GM19035 (cell line): Measurements from ENCODE around the gene SLC2A11.
A peak's percentile ranks its signal among the peaks of the same experiment; 100 is the strongest.
"Not testable (repeated sequence)": the region's sequence is repeated elsewhere in the genome, so short reads cannot be mapped to it uniquely, and the experiment has no call there.

ENCODE experiments used
- ATAC-seq: cut with Tn5 transposase; IDR thresholded peaks from one replicate; pipeline ENCODE4 v1.9.1; 2021; ENCODE audit not compliant: unreplicated experiment

The SLC2A11 gene

DNA sequence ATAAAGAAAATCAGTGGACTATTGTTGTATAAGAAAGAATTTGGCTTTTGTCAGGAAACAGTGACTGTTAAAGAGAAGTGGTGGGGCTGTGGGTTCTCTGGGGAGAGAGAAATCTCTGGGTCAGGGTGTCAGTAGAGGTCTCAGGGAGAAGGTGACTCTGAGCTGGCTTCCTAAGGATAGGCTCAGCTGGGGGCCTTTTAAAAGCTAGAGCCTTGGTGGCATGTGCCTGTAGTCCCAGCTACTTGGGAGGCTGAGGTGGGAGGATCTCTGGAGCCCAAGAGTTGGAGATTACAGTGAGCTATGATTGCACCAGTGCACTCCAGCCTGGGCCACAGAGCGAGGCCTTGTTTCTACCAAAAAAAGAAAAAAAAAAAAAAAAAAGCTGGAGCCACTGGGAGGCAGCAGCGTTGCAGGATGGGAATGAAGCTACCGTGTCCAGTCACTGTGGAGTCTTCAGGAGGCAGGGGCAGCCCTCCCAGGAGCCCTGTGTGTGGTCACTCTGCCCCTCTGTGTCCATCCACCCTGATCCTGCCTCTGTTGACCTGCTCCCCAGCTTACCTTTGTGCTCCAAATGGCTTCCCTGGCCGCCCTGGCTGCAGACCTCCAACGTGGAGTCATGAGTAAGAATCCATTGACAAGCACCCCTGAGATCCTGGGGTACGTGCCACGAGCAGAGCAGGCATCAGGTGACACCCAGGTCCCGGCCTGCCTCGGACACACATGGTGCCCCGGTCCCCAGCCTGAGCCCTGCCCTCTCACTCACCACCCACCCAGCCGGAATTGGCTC is 31.1 kb downstream of the SLC2A11 start:
- no peak for ATAC-seq

DNA sequence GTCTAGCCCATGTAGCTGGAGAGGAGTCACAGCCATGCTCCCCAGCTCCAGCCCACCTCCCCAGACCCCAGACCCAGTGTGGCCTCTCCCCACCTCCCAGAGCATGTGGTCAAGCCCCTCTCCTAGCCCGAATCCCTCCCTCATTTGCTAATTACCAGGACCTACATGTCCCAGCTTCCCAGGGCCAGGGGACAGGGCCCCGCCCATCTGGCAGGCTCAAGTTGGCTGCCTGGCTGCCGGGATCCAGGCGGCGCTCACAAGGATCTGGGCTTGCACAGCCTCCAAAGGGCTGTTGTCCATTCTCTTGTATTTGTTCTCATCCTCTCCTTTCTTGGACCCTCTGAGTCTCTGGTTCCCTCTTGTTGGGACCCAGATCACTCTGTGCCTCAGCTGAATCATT is 31.9 kb downstream of the SLC2A11 start:
- no peak for ATAC-seq

DNA sequence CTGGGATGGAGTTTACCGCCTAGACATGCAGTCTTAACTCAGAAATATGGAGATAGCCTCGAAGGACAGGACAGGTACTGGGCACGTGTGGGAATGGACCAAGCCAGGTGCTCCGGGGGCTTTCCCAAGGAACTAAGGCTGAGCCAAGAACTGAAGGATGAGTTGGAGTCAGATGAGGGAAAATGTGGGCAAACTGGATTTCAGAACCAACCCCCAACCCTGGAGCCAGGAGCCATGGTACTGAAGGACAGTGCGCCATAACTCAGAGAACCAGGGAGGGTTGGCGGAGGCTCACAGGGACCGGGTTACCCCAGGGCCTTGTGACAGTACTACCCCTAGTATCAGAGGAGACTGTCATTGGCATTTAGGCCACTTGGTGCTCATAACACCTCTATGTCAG is 34.1 kb downstream of the SLC2A11 start:
- no peak for ATAC-seq

DNA sequence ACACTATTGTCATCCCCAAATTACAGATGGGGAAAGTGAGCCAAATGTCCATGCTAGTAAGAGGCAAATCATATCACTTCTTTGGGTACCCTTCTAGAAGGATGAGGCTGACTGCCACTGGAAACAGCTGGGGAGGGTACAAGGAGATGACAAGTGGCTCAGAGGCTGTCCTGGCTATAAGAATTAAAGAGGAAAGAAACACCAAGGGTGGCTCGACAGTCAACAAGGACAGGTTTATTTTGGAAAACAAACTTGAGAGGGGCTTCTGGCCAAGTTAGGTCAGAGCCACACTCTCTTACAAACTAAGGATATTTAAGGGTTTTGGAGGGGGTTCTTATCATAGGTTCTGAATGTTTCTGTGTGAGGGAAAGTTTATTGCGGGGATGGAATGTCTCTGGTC is 34.5 kb downstream of the SLC2A11 start:
- ATAC-seq: no peak

DNA sequence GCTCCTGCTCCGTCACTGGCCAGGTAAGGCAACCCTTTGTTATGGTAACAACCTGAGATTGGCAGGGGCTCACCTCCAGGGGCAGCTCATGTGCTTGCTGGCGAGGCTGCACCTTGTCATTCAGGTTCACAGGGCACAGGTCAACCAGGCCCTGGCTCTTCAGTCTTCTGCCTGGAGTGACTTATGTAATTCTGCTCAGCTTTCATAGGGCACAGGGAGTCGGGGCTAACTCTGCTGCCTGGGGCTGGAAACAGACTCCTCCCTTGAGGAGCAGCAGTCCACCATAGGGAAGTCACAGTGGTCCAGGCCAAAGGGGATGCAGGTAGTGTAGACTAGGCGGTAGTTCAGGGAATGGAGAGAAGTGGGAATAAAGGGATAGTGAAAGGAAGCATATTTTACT is 35.0 kb downstream of the SLC2A11 start:
- ATAC-seq: no peak

DNA sequence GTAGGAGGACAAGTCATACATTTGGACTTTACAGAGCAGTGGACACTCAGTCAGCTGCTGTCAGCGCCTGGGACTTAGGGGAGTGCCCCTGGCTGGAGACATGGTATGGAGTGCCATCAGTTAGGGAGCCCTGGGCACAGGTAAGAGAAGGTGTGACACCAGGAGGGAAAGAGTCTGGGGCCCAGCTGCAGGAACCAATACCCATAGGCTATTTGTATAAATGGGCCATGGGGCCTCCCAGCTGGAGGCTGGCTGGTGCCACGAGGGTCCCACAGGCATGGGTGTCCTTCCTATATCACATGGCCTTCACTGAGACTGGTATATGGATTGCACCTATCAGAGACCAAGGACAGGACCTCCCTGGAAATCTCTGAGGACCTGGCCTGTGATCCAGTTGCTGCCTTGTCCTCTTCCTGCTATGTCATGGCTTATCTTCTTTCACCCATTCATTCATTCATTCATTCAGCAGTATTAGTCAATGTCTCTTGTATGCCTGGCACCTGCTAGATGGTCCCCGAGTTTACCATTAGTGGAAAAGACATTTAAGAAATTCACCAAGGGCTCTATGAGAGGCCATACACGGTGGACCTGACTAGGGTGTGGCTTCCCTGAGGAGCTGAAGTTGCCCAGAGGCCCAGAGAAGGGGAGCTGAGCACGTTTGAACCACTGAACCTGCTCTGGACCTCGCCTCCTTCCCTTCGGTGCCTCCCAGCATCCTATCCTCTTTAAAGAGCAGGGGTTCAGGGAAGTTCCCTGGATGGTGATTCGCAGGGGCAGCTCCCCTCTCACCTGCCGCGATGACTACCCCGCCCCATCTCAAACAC is 35.7 kb downstream of the SLC2A11 start:
- ATAC-seq: no peak

DNA sequence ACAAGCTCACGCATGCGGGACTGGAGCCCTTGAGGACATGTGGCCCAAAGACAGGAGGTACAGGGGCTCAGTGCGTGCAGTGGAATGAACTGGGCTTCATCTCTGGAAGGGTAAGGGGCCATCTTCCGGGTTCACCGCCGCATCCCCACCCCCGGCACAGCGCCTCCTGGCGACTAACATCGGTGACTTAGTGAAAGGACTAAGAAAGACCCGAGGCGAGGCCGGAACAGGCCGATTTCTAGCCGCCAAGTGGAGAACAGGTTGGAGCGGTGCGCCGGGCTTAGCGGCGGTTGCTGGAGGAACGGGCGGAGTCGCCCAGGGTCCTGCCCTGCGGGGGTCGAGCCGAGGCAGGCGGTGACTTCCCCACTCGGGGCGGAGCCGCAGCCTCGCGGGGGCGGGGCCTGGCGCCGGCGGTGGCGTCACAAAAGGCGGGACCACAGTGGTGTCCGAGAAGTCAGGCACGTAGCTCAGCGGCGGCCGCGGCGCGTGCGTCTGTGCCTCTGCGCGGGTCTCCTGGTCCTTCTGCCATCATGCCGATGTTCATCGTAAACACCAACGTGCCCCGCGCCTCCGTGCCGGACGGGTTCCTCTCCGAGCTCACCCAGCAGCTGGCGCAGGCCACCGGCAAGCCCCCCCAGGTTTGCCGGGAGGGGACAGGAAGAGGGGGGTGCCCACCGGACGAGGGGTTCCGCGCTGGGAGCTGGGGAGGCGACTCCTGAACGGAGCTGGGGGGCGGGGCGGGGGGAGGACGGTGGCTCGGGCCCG is 36.5 kb downstream of the SLC2A11 start, which contains the start of gene MIF:
TSS of gene MIF (plus strand) at position 439 of the 765 bp plus-strand sequence. CDS start at position 531, 92 bp downstream.
- peak; percentile 82 for ATAC-seq

DNA sequence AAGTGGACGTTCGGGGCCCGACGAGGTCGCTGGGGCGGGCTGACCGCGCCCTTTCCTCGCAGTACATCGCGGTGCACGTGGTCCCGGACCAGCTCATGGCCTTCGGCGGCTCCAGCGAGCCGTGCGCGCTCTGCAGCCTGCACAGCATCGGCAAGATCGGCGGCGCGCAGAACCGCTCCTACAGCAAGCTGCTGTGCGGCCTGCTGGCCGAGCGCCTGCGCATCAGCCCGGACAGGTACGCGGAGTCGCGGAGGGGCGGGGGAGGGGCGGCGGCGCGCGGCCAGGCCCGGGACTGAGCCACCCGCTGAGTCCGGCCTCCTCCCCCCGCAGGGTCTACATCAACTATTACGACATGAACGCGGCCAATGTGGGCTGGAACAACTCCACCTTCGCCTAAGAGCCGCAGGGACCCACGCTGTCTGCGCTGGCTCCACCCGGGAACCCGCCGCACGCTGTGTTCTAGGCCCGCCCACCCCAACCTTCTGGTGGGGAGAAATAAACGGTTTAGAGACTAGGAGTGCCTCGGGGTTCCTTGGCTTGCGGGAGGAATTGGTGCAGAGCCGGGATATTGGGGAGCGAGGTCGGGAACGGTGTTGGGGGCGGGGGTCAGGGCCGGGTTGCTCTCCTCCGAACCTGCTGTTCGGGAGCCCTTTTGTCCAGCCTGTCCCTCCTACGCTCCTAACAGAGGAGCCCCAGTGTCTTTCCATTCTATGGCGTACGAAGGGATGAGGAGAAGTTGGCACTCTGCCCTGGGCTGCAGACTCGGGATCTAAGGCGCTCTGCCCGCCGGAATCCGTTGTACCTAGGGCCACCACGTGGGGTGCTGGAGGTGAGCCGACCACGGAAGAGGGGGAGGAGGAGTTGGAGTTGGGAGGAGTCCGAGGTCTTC is 37.3 kb downstream of the SLC2A11 start:
- ATAC-seq: peak; percentile 24

DNA sequence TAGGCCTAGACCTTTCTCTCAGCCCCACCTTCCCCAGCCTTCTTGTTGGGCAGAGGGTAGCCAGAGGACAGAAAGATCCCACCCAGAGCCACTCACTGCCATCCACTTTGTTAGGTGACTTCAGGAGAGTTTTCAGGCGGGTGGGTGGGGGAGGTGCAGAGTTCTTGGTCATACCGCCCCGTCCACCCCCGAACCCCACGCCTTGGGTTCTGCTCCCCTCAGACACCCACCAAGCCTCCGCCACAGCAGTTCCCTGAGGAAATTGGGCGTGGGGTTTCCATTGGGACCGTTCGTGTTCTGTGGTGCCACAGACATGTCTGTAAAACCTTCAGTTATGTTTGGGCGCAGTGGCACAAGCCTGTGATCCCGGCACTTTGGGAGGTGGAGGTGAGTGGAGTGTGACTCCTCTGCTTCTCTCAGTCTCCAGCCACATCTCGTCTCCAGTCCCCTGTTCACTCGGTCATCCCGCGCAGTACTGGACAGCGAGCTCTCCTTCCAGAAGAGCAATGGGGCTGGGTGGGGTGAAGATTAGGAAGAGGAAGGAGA is 38.0 kb downstream of the SLC2A11 start:
- no peak for ATAC-seq

DNA sequence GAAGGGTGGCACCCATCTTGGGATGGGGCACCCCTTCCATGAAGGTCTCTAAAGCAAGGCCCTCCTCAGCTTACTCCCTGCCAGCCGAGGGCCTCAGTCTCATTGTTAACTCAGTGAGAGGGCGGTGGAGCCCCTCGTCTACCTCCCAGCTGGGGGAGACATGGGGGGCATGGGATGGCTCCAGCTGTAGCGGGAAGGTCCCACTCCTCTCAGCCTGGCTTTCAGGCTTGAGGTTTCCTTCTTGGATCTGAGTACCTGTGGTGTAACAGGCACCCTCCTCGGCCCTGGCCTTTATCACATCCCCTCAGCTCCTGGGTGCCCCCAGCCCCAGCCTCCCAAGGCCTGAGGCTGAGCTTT is 38.5 kb downstream of the SLC2A11 start:
- ATAC-seq: no peak

DNA sequence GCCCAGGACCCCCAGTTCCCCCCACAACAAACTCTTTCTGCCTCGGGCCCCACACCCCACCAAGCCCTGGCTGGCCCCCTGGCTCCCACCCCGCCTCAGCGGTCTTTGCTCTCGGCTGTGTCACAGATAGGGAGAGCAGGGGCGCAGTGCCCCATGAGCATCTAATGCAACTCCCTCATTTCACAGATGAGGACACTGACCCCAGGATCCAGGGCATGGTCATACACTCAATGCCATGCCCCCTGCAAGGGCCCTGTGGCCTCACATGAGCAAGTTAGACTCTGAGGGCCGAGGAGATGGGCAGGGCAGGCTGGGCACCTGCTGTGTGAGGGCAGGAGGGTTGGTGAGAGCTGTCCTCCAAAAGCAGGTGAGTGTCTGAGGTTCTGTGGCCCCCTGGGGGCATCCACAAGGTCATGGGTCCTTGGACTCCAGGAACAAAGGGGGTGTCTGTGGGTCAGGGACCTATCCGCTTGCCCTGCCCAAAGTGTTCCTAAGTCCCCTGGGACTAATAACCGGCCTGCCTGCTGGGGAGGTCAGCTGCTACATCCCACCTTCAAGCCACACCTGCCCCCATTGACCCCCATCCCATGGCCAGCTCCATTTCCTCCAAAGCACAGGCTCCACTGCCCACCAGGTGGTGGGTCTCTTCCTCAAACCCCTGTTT is 39.0 kb downstream of the SLC2A11 start:
- ATAC-seq: no peak

DNA sequence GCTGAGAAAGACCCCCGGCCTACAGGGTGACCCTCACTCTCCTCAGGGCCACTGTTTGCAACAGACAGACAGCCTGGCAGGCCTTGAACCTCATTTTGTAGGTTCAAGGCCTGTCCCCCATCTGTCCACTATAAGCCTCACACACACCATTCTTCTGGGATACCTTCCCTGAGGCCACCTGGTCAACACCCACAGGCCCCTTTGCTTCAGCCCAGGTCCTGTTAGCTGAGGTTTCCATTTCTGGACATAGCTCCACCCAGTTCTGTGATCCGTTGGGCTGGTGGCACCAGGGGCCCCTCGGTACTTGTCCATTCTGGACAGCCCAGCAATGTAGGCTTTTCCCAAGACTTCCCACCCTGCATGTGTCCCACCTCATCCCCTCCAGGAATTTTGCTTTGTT is 39.6 kb downstream of the SLC2A11 start:
- ATAC-seq: no peak

DNA sequence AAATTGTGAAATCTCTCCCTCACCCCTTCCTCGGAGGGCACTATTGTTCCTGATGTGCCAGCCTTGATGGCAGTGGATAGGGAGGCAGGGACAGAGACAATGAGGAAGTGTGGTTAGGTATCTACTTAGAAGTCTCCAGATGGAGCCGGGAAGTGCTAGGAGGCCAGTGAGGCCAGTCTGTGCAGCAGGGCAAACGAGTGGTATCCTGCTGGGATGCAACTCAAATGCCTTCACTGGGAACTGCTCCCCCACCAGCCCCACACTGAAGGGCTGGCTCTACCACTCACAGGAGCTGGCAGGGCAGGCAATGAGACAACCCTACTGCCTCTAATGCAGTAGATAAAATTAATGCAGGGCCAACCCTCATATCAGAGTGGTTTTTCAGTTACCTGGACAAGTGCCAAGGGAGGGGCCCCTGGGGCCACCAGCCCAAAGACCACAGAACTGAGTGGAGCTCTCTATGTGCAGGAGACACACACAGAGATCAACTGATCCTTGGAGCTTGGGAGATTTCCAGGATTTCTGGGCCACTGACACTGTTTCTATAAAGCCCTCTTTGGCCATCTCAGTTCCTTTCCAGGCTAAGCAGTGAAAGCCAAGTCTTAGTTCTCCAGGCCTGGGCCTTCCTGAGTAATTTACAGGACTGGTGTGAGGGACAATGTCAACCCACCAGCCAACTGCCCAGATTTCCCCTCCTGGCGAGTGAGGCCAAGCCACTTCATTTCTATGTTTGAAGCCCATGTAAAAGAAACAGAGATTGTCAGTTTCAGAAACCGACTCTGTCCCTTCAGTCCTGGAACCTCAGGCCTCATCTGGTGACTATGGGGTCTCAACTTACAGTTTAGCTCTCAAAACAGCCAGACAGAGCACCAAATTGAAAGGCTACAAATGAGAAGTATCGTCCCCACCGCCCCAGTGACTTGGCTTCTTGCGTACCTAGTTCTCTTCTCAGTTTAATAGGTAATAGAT is 40.6 kb downstream of the SLC2A11 start:
- no peak for ATAC-seq

DNA sequence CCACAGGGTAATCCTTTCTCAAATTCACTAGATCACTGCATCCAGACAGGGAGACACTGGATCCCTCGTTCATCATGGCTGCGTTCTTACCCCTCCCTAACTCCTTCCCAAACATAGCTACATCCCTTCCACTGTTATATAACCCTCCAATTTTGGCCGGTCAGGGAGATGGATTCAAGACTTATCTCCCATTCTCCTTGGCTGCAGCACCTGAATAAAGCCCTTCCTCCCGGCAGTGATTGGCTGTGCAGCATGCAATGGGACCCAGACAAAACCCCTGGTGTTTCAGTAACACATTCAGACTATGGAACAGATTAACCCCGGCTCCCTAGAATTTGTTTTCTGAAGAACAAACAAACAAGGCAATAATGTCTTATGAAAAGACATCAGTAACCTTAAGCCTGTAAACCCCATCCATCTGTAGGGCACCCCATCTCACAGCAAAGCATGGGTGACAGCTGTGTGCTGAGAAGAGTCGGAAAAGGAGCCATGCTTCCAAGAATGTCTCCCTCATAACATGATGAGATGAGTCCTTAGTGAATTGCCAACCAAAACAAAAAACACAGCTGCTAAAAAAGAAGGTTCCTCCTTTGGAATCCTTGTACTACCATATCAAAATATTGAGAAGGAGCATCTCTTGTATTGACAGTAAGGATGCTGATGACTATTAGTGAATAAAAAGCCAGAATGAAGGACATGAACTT is 41.5 kb downstream of the SLC2A11 start:
- ATAC-seq: no peak

DNA sequence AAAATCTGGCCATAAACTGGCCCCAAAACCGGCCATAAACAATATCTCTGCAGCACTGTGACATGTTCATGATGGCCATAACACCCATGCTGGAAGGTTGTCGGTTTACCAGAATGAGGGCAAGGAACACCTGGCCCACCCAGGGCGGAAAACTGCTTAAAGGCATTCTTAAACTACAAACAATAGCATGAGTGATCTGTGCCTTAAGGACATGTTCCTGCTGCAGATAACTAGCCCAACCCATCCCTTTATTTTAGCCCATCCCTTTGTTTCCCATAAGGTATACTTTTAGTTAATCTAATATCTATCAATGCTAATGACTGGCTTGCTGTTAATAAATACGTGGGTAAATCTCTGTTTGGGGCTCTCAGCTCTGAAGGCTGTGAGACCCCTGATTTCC is 42.6 kb downstream of the SLC2A11 start:
- ATAC-seq: not testable (repeated sequence)

DNA sequence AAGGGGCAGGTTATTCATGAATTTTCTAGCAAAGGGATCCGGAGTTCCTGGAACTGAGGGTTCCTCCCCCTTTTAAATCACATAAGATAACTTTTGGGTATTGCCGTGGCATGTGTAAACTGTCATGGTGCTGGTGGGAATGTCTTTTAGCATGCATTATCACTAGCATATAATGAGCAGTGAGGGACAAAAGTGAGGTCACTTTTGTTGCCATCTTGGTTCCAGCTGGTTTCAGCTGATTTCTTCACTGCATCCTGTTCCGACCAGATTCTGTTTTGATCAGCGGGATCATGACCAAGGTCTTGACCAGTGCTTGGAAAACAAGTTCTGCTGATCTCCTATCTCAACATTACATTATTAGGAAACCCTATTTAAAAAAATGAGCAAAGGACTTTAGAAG is 43.9 kb downstream of the SLC2A11 start:
- ATAC-seq: no peak

DNA sequence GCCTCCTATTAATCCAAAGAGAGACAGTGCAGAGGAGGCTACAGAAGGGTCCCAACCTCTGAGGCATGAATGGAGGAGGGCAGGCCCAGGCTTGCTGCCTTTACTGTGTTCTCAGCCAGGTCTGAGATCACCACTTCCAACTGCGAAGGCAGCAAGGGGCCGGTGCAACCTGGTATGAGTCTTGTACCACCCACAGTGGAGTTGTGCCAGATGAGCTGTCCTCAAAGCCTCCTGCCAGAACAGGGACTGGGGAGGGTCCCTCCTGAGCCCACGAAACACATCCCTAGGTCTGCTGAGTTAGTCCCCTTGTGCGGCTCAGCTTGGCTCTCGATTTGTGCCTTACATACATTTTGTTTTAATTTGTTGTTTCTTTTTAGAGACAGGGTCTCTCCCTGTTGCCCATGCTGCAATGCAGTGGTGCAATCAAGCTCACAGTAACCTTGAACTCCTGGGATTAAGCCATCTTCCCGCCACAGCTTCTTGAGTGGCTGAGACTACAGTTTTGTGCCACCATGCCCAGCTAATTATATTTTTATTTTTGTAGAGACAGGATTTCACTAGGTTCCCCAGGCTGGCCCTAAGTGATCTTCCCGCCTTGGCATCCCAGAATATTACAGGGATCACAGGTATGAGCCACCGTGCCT is 45.8 kb downstream of the SLC2A11 start:
- ATAC-seq: no peak
